H1 (cell line): ENCODE measurements around the gene RHOG.

Source experiments
- BACH1 ChIP-seq: IDR thresholded peaks from 2 replicates; pipeline ENCODE4 v1.6.1; 2012; ENCODE audit warnings: low read length, improper control_type of control experiment
- BRCA1 ChIP-seq: IDR thresholded peaks from 2 replicates; pipeline ENCODE4 v1.6.1; 2012; ENCODE audit warnings: low read depth, low read length, improper control_type of control experiment
- CTCF ChIP-seq, 3 experiments: IDR thresholded peaks; 1 replicate in 2 of 3; 2 replicates in 1 of 3; pipeline versions ENCODE4 v1.5.1 to v1.6.1; 2011; ENCODE audit warnings: low read length in 3 of 3, mild to moderate bottlenecking in 3 of 3, inconsistent platforms in 2 of 3, low read depth in 1 of 3, moderate library complexity in 1 of 3; ENCODE audit not compliant: insufficient read depth in 1 of 3; ENCODE audit errors: control extremely low read depth in 1 of 3
- GABPA ChIP-seq: IDR thresholded peaks from 2 replicates; pipeline ENCODE4 v1.6.1; 2011; ENCODE audit warnings: mild to moderate bottlenecking, low read length, moderate library complexity, borderline replicate concordance; ENCODE audit not compliant: insufficient read depth
- POLR2A ChIP-seq, 2 experiments: IDR thresholded peaks; 1 replicate in 1 of 2; 2 replicates in 1 of 2; pipeline ENCODE4 v1.6.1; 2011; ENCODE audit warnings: low read depth in 2 of 2, low read length in 2 of 2, mild to moderate bottlenecking in 2 of 2; ENCODE audit errors: control extremely low read depth in 1 of 2
- RAD21 ChIP-seq, 2 experiments: IDR thresholded peaks in 1 of 2; conservative IDR thresholded peaks in 1 of 2; 2 replicates each; pipeline ENCODE4 v1.6.1; 2011; ENCODE audit warnings: low read depth in 2 of 2, low read length in 2 of 2, improper control_type of control experiment in 1 of 2, inconsistent platforms in 1 of 2, mild to moderate bottlenecking in 1 of 2, moderate library complexity in 1 of 2
- SIRT6 ChIP-seq: IDR thresholded peaks from one replicate; pipeline ENCODE4 v1.7.1; 2012; ENCODE audit warnings: low read length, inconsistent platforms
- SP2 ChIP-seq: IDR thresholded peaks from 2 replicates; pipeline ENCODE4 v1.6.1; 2012; ENCODE audit warnings: mild to moderate bottlenecking, low read length, inconsistent platforms
- SRF ChIP-seq: IDR thresholded peaks from 2 replicates; pipeline ENCODE4 v1.6.1; 2011; ENCODE audit warnings: mild to moderate bottlenecking, low read depth, low read length, moderate library complexity
- TAF1 ChIP-seq: IDR thresholded peaks from 2 replicates; pipeline ENCODE4 v1.6.1; 2011; ENCODE audit warnings: mild to moderate bottlenecking, low read depth, low read length

GRCh38 chr11:3831378-3832239, 9.2 kb downstream of the RHOG start:
- TF ChIP-seq TAF1 (no peak), BRCA1 (no peak), CTCF (IDR thresholded peaks at IDR 0.05; ENCODE audit: control extremely low read depth in 1 of 3, insufficient read depth in 1 of 3, low read depth in 1 of 3, low read length in 3 of 3) (no peak), GABPA (no peak), SP2 (no peak), POLR2A (IDR thresholded peaks at IDR 0.05; ENCODE audit: control extremely low read depth in 1 of 2, low read depth in 2 of 2, low read length in 2 of 2) (no peak), SIRT6 (no peak), SRF (no peak), RAD21 (IDR thresholded peaks at IDR 0.05 in 1 of 2, conservative IDR thresholded peaks at IDR 0.05 in 1 of 2; ENCODE audit: low read depth in 2 of 2, low read length in 2 of 2) (no peak), BACH1 (no peak)
